HG03039 (cell line): ENCODE measurements around the gene PDLIM5.
"Not testable (repeated sequence)": the region's sequence is repeated elsewhere in the genome, so short reads cannot be mapped to it uniquely, and the experiment has no call there.

Experiments
- ATAC-seq: cut with Tn5 transposase; IDR thresholded peaks from one replicate; pipeline ENCODE4 v1.9.1; 2021; ENCODE audit warnings: mild to moderate bottlenecking, moderate library complexity; ENCODE audit not compliant: unreplicated experiment

Gene PDLIM5

DNA sequence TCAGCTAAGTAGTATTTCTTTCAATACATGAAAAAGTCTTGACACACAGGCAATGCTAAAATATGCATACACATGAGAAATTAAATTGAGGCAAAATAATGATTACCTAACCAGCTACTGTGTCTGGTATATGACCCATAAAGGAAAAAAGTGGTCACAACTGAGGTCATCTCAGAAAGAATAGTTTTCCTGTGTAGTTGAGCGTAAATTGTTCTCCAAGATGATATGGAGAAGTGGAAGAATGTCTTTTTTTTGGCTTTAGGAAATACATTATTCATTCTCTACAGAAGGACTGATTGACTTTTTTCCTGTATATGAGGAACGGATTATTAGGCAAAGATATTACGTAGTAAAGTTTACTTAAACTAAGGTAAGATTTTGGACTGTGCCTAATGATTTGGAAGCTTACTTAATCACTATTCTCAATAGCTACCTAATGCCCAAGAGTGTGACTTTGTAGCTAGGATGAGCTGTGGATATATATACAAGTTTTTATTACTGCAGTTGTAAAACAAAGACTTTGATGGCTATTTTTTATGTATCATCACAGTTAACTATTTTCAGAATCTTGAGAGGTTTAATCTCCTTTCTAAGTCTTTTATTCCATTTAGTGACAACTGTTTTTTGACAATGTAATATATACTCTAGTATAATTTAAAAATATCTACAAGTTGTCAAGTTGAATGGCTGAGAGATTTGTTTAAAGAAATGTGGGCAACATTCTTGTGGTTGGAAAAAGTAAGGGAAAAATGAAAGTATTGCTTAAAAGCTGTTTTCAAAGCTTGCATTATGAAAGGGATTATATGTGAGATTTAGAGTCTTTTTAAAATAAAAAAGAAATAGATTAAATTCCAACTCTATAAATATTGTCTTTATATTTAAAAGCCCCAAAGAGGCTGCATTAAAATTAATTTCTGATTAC is 100.2 kb downstream of the PDLIM5 start:
- ATAC-seq: no peak

DNA sequence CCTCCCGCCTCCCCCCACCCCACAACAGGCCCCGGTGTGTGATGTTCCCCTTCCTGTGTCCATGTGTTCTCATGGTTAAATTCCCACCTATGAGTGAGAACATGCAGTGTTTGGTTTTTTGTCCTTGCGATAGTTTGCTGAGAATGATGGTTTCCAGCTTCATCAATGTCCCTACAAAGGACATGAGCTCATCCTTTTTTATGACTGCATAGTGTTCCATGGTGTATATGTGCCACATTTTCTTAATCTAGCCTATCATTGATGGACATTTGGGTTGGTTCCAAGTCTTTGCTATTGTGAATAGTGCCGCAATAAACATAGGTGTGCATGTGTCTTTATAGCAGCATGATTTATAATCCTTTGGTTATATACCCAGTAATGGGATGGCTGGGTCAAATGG is 104.3 kb downstream of the PDLIM5 start:
- not testable (repeated sequence) for ATAC-seq

DNA sequence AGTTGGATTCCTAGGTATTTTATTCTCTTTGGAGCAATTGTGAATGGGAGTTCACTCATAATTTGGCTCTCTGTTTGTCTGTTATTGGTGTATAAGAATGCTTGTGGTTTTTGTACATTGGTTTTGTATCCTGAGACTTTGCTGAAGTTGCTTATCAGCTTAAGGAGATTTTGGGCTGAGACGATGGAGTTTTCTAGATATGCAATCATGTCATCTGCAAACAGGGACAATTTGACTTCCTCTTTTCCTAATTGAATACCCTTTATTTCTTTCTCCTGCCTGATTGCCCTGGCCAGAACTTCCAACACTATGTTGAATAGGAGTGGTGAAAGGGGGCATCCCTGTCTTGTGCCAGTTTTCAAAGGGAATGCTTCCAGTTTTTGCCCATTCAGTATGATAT is 105.9 kb downstream of the PDLIM5 start:
- not testable (repeated sequence) for ATAC-seq

DNA sequence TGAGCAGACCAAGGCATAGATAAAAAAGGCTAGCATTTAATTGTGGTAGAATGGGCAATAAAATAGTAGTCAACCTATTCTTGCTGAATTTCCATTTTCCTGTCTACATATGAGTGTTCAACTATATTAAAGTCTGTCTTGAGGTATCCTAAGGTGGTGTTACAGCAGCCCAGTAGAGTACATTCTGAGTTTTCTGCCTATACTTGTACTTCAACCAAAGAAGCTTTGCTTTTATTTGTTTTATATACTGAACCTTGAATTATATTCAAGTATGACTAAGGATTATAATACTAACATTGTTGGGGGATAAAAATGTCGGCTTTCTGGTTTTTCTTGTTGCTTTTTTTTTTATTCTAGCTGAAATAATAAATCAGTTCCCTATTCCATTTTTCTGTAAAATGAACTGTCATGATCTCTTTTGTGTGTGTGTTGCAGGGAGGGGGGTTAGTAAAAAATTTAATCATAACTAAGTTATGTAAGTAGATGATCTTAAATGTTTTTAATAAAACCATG is 106.7 kb downstream of the PDLIM5 start:
- no peak for ATAC-seq

DNA sequence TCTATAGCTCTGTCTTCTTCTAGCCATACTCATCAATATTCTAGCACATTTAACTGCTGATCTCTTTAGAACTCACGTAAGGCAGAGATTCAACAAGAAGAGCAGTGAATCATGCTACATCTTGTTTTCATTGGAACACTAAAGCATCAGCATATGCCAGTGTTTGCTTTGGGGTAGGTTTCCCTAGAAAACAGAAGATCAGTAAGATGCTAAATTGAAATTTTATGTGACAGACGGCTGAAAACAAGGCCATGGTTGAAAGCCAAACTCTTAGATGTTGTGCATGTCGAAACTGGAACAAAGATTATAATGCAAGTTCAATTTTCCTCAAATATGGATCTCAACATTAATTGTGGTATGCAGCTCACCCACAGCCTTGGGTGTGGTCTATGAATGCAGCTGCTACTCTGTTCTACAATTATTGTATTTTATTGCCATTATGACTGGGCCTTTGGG is 107.6 kb downstream of the PDLIM5 start:
- ATAC-seq: no peak

DNA sequence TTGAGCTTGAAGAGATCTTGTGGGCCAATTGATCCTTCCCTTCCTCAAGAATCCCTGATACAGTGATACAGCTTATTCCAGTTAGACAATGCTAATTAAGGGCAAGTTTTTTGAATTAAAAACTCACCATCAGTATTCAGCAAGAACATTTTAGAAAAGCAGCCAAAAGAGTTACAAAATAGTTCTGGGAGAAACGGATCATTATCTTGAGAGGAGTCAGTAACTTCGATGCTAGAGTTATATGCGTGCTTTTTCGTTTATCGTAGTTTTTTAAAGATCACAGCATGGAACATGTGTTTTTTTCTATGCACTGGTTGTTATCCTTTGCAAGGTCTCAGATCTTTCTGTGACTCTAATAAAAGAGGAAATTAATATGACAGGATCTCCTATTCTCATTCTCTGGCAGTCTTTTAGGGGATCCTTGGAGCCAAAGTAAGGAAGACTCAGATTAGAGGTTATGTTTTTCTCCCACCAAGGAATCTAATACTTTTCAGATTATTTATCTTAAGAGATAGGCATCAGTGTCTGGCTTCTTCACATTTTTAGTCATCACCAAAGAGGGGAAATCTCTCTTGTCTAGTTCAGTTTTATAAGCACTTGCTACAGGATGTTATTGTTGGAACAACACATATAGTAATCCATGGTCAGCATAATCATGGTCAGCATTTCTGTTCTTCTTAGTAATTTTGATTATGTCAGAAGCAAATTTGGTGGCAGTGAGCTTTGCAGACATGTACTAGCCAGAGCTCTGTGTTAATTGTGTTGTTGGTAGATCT is 109.7 kb downstream of the PDLIM5 start:
- no peak for ATAC-seq

DNA sequence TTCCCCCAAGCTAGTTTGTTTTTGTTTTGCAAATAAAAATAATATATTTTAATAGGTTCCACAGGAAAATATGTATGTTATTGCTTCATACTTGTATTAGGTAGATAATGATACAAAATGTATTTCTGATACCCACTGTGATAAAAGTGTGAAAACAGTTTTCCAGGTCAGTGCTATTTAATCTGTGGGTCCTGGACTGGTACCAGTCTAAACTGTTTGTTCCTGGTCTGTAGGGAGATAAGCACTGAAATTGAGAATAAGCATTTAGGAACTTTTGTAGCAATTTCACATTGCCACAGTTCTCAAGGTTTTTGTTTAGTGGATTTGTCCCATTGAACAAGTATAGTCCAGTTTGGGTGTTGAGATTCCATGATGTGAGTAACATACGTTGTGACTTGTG is 110.5 kb downstream of the PDLIM5 start:
- ATAC-seq: no peak

DNA sequence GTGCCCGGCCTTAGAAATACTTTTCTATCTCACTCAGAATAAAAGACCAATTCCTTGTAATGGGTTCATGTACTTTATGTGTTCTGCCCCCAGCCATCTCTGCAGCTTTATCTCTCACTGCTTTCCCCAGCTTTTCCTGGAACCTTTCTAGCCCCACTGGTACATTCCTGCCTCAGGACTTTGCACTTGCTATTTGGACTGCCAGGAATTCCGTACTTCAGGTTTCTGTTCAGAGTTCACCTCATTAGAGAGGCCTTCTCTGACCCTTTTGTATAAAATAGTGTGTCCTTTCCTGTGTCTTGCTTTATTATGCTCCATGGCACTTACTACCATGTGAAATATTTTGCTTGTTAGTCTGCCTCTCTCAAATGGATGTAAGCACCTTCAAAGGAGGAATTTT is 112.5 kb downstream of the PDLIM5 start:
- ATAC-seq: no peak

DNA sequence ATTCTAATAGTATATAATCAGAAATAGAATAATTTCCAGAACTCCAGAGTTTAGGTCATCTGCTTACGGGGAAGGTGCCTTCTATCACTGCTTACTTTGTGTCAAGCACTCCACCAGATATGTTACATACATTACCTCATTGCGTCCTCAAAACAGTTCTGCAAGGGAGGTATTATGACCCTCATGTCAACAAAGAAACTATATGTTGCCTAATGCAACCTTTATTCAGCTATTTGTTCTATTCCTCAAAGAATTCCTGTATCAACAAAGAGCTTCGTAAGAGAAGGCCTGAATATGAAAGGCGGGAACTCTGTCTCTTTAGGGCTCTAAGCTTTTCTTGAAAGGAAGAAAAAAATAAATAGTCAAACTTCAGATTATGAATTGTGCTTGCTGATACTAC is 114.7 kb downstream of the PDLIM5 start:
- no peak for ATAC-seq

DNA sequence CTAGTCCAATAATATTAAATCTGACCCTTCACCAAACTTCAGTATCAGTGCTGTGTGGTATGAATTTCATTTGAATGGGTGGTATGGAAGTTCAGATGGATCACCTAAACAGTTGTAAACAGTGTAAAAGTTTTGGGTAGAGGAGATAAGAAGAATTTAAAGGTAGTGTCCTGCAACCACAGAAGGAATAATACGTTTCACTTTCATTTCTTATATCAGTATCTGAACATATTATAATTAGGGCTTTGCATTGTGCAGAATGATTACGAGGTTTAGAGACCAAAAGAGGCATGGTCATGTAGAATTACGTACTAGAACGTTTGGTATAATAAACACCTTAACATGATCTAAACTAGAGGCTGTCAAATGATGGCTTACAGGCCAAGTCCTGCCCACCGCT is 116.1 kb downstream of the PDLIM5 start:
- no peak for ATAC-seq

DNA sequence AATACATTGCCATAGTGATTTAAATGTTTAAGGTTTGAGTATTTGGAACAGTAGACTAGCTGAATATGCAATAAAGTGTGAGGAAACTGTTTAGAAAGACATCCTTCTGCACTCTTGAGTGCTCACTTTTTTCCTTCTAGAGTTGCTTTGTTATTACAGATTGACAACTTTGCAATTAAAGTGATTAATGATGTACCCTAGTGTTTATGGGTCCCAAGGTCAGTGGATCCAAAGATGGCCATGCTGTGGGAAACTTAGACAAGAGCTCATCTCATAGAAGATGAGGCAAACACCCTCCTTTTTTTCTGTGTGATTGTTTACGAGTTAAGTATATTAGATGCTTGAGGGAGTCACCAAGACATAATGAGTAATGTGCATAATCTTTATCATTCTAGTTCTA is 118.8 kb downstream of the PDLIM5 start:
- ATAC-seq: no peak

DNA sequence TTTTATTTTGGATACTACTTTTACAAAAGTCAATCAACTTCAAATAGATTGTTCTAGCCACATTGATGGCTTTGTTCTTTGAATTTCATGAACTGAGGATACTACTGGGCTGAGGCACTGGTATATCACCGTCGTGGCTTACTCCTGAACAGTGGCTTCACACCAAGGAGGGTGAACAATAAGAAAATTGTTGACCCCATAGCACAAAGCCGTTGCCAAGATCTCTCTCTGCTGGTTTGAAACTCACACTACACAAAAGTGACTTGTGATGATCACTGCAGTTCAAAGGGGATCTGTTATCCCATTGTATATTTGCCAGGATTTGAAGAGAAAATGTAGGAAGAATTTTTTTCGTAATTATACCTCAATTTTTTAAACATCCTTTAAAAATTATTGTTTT is 119.6 kb downstream of the PDLIM5 start:
- no peak for ATAC-seq

DNA sequence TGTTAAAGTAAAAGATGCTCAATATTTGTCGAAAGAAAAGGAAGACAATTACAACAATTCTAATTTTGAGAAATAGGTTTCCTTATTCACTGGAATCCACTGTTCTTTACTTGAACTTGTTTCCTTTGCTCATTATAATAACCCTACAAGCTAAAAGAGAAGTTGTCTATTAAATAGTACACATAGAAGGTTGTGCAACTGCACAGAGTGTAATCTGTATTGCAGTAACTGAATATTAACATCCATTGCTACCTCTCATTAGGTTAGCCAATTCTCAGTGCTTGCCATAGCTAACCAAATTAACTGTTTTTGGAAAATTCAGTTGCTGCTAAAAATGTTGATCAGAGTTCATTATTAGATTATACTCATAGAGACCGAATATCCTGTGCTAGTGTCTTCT is 120.0 kb downstream of the PDLIM5 start:
- ATAC-seq: no peak

DNA sequence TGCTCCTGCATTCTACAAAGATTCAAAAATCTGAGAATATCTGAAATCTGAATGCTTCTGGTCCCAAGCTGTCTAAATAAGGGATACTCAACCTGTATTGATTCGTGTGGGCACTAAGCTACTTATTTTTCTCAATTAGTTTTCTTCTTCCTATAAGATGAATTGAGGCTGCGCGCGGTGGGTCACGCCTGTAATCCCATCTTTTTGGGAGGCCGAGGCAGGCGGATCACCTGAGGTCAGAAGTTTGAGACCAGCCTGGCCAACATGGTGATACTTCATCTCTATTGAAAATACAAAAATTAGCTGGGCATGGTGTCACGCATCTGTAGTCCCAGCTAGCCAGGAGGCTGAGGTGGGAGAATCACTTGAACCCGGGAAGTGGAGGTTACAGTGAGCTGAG is 122.3 kb downstream of the PDLIM5 start:
- no peak for ATAC-seq

DNA sequence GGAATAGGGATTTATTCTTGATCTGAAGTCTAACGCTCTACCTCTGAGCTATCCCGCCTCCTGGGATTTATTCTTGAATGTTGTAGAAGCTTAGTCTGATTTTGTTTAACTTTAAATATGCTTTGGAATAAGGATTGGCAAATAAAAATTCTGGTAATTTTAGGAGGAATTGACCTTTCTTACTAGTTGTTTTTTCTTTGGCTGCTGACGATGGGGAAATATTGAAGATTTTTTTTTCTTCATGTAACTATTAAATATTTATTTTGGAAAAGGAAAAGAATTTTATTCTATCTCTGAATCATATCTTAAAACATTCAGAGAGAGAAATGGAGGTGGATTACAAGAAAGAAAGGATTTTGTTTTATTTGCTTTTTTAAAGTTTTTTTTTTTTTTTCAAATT is 122.9 kb downstream of the PDLIM5 start:
- ATAC-seq: no peak

DNA sequence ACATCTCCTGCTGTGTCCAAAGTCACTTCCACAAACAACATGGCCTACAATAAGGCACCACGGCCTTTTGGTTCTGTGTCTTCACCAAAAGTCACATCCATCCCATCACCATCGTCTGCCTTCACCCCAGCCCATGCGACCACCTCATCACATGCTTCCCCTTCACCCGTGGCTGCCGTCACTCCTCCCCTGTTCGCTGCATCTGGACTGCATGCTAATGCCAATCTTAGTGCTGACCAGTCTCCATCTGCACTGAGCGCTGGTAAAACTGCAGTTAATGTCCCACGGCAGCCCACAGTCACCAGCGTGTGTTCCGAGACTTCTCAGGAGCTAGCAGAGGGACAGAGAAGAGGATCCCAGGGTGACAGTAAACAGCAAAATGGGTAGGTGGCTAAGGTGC is 123.9 kb downstream of the PDLIM5 start:
- no peak for ATAC-seq

DNA sequence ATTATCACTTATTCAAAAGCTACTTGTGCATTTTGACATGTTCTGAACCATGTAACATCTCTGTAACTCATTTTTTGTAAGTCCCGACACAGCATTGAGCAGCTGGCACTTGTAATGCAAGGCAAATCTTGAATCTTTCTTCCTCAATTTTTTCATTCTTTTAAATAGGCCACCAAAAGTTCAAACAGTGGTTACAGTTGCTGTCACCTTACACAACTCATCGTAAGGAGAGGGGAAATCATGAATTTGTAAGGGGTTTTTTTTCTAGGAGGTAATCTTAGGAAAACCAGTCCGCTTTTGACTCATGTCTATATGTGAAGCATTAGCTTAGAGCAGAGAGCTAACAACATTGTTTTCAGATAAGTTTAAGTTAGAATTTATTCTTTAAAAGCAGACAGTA is 124.5 kb downstream of the PDLIM5 start:
- no peak for ATAC-seq

DNA sequence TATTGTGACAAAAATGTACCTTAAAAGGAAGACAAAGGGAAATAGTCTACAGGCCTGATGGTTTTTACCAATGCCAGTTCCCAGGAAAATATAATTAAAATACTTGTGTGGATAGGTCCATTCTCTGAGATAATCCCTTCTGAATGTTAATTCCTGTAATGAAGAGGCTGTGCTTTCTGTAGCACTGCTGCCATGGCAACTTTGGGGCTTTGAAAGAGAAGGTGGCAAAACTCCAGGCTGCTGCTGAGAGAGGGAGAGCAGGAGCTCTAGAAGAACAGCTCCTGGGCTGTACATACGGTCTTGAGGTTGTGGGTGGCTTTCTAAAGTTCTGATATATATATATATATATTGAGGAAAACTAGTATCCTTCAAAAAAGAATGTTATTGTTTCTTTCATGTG is 125.4 kb downstream of the PDLIM5 start:
- no peak for ATAC-seq

DNA sequence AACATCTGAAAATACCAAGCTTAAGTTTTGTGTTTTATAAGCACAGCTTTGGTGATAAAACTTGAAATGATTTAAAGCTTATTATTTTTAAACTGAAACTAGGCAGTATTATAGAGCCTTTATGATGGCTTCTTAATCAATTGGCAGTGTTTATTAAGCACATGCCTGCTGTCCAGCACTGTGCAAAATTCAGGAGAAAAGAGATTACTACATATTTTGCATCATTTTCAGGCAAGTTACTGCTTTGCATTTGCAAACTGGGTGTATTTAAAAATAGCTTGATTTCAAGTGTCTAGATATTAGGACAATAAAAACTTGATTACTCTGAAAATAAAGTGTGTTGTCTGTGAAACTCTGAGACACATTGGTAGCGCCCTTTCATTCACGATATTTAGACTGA is 126.5 kb downstream of the PDLIM5 start:
- ATAC-seq: no peak

DNA sequence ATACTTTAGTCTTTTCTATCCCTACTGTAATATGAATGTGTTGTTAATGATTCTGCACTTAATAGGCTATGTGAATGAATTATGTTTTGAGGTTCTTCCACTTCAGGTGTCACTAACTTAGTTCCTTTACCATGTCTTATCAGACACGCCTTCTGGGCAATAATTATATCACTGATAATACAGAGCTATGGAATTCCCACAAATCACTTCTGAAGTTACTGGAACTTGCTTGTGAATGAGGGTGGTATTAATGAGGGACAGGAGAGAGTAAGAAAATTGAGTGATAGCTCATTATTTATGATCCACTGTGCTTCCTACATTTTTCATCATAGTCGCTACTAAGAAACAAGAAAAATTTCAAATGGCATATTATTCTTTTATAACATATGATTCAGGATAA is 130.0 kb downstream of the PDLIM5 start:
- no peak for ATAC-seq

DNA sequence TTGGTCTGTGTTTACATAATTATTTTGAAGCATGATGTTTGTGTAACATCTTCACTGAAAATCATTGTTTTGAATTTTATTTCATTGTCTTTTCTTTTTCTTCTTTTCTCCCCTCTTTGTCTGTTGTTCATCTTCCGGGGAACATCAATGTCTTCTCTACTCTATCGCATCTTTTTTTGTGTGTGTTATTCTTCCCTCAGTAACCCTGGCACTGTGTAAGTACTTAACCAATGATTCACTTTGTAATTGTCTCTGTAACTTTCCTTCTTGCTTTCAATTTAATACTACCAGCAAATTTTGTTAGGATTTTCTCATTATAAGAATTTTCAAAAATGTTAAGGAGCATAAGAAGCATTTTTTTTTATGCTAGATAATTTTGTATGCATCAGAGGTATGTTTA is 130.8 kb downstream of the PDLIM5 start:
- no peak for ATAC-seq
